Measurements from ENCODE around the gene C2CD4C. TPM values are rescaled to one million over a fixed set of nuclear protein-coding genes. Genes with fewer than 3 reads are reported as not detected.

Gene C2CD4C
- total RNA-seq, 1 experiment from 2014 or later, result 7.1 TPM

DNA sequence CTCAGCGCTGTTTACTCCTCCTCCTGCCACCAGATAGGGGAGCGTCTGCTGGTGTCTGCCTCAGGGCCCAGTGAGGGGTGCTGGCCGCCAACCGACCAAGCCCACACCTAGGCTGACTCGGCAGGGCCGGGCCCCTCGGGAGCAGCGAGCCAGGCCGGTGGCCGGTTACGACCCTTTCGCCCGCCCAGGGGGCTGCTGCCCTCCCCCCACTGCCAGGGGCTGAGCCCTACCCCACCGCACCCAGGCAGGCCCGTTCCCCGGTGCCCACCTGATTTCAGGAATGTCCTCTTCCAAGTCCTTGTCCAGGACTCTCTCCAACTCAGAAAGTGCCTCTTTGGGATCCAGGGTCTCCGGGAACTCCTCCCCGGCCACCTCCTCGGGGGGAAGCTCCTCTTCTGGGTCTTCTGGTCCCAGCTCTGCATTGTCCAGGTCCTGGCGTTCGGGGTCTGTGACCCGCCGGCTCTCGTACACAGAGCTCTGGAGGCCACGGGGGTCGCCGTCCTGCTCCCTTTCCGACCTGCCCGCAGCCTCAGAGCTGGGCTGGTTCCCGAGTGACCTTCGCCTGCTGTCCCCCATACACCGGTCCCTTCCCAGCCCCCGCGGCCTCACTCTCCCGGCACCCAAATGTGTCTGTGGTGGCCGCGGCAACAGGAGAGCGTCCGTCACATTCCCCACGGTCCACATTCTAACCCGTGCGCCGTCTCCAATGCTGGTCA lies 33.4 kb downstream of the C2CD4C start:
- H3K27me3 ChIP-seq (ENCODE audit: insufficient read depth, low read length), result no peaks in the 10 kb centered on the region
- H3K27ac ChIP-seq (ENCODE audit: low read depth, low read length), result no peak overlapping the region
- no peaks in the 10 kb centered on the region for H3K9me3 ChIP-seq (ENCODE audit: control insufficient read depth in 1 of 2, insufficient read depth in 1 of 2, low read depth in 1 of 2, low read length in 2 of 2)
- no TSS peak for BruUV-seq (replicated peaks)
- no peak for DNase-seq (ENCODE audit: low read depth, low spot score)
- no peak overlapping the region for H2AFZ ChIP-seq (ENCODE audit: low read depth, low read length, poor library complexity, severe bottlenecking)
- ChIA-PET RAD21 (ENCODE audit: low non-redundant PET in 1 of 2, low total read pairs in 2 of 2, uncharacterized antibody in 2 of 2, unreplicated experiment in 2 of 2) (no interaction called here), CTCF (no interaction called here), POLR2A (no interaction called here)
- no peak for ATAC-seq
- H3K9ac ChIP-seq (ENCODE audit: low read length), result no peak overlapping the region
- TF ChIP-seq SRF (IDR thresholded peaks at IDR 0.05; ENCODE audit: low read depth) (no peak), SP1 (IDR thresholded peaks at IDR 0.05; ENCODE audit: low read depth) (no peak), CBX3 (IDR thresholded peaks at IDR 0.05; ENCODE audit: low read depth) (no peak), POLR2A (IDR thresholded peaks at IDR 0.05; ENCODE audit: borderline replicate concordance, extremely low read depth, insufficient read depth, insufficient read length) (no peak), EZH2phosphoT487 (IDR thresholded peaks at IDR 0.05; ENCODE audit: borderline replicate concordance) (no peak), EZH2 (IDR thresholded peaks at IDR 0.05) (no peak), ZFX (IDR thresholded peaks at IDR 0.05) (no peak), ZNF274 (IDR thresholded peaks at IDR 0.05; ENCODE audit: low read depth, low read length) (no peak), EGR1 (IDR thresholded peaks at IDR 0.05; ENCODE audit: low read depth) (no peak), SIN3A (IDR thresholded peaks at IDR 0.05; ENCODE audit: low read depth) (no peak), FOSL1 (IDR thresholded peaks at IDR 0.05; ENCODE audit: low read depth) (no peak), POLR2AphosphoS5 (IDR thresholded peaks at IDR 0.05; ENCODE audit: low read depth, low read length) (no peak), CEBPB (IDR thresholded peaks at IDR 0.05; ENCODE audit: low read depth) (no peak), TCF7L2 (IDR thresholded peaks at IDR 0.05; ENCODE audit: borderline replicate concordance, extremely low read depth, insufficient read depth, insufficient read length) (no peak), RAD21 (IDR thresholded peaks at IDR 0.05; ENCODE audit: low read depth) (no peak)
- TF ChIP-seq, protein P1, sequence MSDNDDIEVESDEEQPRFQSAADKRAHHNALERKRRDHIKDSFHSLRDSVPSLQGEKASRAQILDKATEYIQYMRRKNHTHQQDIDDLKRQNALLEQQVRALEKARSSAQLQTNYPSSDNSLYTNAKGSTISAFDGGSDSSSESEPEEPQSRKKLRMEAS (IDR thresholded peaks at IDR 0.05), result no peak
- TF ChIP-seq, protein P2, sequence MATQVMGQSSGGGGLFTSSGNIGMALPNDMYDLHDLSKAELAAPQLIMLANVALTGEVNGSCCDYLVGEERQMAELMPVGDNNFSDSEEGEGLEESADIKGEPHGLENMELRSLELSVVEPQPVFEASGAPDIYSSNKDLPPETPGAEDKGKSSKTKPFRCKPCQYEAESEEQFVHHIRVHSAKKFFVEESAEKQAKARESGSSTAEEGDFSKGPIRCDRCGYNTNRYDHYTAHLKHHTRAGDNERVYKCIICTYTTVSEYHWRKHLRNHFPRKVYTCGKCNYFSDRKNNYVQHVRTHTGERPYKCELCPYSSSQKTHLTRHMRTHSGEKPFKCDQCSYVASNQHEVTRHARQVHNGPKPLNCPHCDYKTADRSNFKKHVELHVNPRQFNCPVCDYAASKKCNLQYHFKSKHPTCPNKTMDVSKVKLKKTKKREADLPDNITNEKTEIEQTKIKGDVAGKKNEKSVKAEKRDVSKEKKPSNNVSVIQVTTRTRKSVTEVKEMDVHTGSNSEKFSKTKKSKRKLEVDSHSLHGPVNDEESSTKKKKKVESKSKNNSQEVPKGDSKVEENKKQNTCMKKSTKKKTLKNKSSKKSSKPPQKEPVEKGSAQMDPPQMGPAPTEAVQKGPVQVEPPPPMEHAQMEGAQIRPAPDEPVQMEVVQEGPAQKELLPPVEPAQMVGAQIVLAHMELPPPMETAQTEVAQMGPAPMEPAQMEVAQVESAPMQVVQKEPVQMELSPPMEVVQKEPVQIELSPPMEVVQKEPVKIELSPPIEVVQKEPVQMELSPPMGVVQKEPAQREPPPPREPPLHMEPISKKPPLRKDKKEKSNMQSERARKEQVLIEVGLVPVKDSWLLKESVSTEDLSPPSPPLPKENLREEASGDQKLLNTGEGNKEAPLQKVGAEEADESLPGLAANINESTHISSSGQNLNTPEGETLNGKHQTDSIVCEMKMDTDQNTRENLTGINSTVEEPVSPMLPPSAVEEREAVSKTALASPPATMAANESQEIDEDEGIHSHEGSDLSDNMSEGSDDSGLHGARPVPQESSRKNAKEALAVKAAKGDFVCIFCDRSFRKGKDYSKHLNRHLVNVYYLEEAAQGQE (IDR thresholded peaks at IDR 0.05; ENCODE audit: low read depth), result no peak
- TF ChIP-seq, protein P3, sequence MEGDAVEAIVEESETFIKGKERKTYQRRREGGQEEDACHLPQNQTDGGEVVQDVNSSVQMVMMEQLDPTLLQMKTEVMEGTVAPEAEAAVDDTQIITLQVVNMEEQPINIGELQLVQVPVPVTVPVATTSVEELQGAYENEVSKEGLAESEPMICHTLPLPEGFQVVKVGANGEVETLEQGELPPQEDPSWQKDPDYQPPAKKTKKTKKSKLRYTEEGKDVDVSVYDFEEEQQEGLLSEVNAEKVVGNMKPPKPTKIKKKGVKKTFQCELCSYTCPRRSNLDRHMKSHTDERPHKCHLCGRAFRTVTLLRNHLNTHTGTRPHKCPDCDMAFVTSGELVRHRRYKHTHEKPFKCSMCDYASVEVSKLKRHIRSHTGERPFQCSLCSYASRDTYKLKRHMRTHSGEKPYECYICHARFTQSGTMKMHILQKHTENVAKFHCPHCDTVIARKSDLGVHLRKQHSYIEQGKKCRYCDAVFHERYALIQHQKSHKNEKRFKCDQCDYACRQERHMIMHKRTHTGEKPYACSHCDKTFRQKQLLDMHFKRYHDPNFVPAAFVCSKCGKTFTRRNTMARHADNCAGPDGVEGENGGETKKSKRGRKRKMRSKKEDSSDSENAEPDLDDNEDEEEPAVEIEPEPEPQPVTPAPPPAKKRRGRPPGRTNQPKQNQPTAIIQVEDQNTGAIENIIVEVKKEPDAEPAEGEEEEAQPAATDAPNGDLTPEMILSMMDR (IDR thresholded peaks at IDR 0.05 in 2 of 3, conservative IDR thresholded peaks at IDR 0.05 in 1 of 3; ENCODE audit: borderline replicate concordance in 1 of 3, insufficient read depth in 1 of 3, low read depth in 2 of 3, low read length in 2 of 3), result no peak
- TF ChIP-seq, protein P4, sequence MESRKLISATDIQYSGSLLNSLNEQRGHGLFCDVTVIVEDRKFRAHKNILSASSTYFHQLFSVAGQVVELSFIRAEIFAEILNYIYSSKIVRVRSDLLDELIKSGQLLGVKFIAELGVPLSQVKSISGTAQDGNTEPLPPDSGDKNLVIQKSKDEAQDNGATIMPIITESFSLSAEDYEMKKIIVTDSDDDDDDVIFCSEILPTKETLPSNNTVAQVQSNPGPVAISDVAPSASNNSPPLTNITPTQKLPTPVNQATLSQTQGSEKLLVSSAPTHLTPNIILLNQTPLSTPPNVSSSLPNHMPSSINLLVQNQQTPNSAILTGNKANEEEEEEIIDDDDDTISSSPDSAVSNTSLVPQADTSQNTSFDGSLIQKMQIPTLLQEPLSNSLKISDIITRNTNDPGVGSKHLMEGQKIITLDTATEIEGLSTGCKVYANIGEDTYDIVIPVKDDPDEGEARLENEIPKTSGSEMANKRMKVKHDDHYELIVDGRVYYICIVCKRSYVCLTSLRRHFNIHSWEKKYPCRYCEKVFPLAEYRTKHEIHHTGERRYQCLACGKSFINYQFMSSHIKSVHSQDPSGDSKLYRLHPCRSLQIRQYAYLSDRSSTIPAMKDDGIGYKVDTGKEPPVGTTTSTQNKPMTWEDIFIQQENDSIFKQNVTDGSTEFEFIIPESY (IDR thresholded peaks at IDR 0.05; ENCODE audit: extremely low read depth, insufficient replicate concordance, low read length), result no peak
- H3K4me1 ChIP-seq (ENCODE audit: control insufficient read depth in 1 of 2, insufficient read depth in 2 of 2, low read length in 2 of 2), result peaks cover 3 to 5% of the 10 kb centered on the region in 2 experiments; a peak in 2 of 4 replicates
- H4K20me1 ChIP-seq (ENCODE audit: insufficient read depth), result no peaks in the 10 kb centered on the region
- H3K4me2 ChIP-seq (ENCODE audit: low read length), result no peak overlapping the region
- intact Hi-C loops (cut with micrococcal nuclease), result no loop called here
- no peaks in the 10 kb centered on the region for H3K79me2 ChIP-seq (ENCODE audit: insufficient read depth, low read length)
- no peaks in the 10 kb centered on the region for H3K9me2 ChIP-seq (ENCODE audit: insufficient read depth)
- H3K36me3 ChIP-seq (ENCODE audit: control insufficient read depth in 1 of 2, insufficient read depth in 2 of 2, low read length in 2 of 2), result no peaks in the 10 kb centered on the region
- H3K4me3 ChIP-seq (replicated peaks in 1 of 2; ENCODE audit: low read depth in 1 of 2, low read length in 2 of 2), result no peak overlapping the region

Measured in HCT116 (cell line).